ENCODE measurements around the gene ERI2. TPM values are rescaled to one million over a fixed set of nuclear protein-coding genes. Genes with fewer than 3 reads are reported as not detected.

Gene ERI2
- 10 to 100 TPM; 18.7 TPM for total RNA-seq
- 32.1 TPM for polyA plus RNA-seq (2013, experiment 1 of 2)
- polyA plus RNA-seq (2013, experiment 2 of 2) = 31.0 TPM
- long read RNA-seq, experiment 1, partial matches to known transcripts = 0 of 10 reads
- long read RNA-seq, experiment 1, other reads (novel, unspliced or antisense) = 9 of 10 reads
- long read RNA-seq, experiment 2, transcript ERI2-202 (9 exons, 3,499 nt) = minor isoform, 5 of 38 reads
- long read RNA-seq, experiment 2, transcript ERI2-206 (10 exons, 2,903 nt) = major isoform, 6 of 38 reads
- long read RNA-seq, experiment 2, partial matches to known transcripts = 5 of 38 reads
- long read RNA-seq, experiment 2, other reads (novel, unspliced or antisense) = 19 of 38 reads
- long read RNA-seq, experiment 3, transcript ERI2-215 (9 exons, 2,646 nt) = major isoform, 9 of 59 reads
- long read RNA-seq, experiment 3, partial matches to known transcripts = 19 of 59 reads
- long read RNA-seq, experiment 3, other reads (novel, unspliced or antisense) = 25 of 59 reads
- long read RNA-seq, experiment 4, partial matches to known transcripts = 2 of 11 reads
- long read RNA-seq, experiment 4, other reads (novel, unspliced or antisense) = 7 of 11 reads

GRCh38 chr16:20806168-20807050 lies at the start of gene ERI2, which contains the start of gene REXO5:
Gene ERI2 (minus strand): TSS chr16:20806472. CDS start chr16:20806430, 42 bp downstream.
Gene REXO5 (plus strand): TSS chr16:20806527. CDS start chr16:20806954, 427 bp downstream.
- no peaks in the 10 kb centered on the region for H3K27me3 Mint-ChIP-seq (ENCODE audit: insufficient read depth)

GRCh38 chr16:20854963-20855362 lies 48.7 kb upstream of the ERI2 start:
- no peak for TF ChIP-seq CTCF (conservative IDR thresholded peaks at IDR 0.05)
- DNase-seq = no peak
- Mint-ChIP-seq H3K4me1 (peaks cover 19% of the 10 kb centered on the region), H3K36me3 (ENCODE audit: low read depth) (peaks cover 21% of the 10 kb centered on the region), H3K27me3 (ENCODE audit: insufficient read depth) (no peaks in the 10 kb centered on the region), H3K4me3 (no peak overlapping the region), H3K27ac (no peak overlapping the region), H3K9me3 (no peaks in the 10 kb centered on the region)
- H3K9me3 ChIP-seq (ENCODE audit: control insufficient read depth, low read length) = no peaks in the 10 kb centered on the region
- H3K27ac ChIP-seq (ENCODE audit: low read depth, low read length) = no peak overlapping the region
- peaks cover 12% of the 10 kb centered on the region for H3K4me1 ChIP-seq (ENCODE audit: control insufficient read depth, insufficient read depth, low read length)
- no peak overlapping the region for H3K9ac ChIP-seq (ENCODE audit: extremely low read depth, low read length, poor library complexity, severe bottlenecking)
- 90 to 93% methylated on average over 2 of the region's 2 CpGs for WGBS, 2 experiments (ENCODE audit: insufficient coverage in 1 of 2, insufficient read length in 1 of 2)
- peaks cover 31% of the 10 kb centered on the region for H3K36me3 ChIP-seq (ENCODE audit: control insufficient read depth, insufficient read depth, low read length)
- H3K27me3 ChIP-seq (ENCODE audit: control insufficient read depth, insufficient read depth, low read length, poor library complexity, severe bottlenecking) = no peaks in the 10 kb centered on the region
- H3K4me3 ChIP-seq (ENCODE audit: low read length) = no peak overlapping the region

More at GRCh38 chr16:20806168-20807050, at the start of gene ERI2, which contains the start of gene REXO5:
- H3K4me1 ChIP-seq (ENCODE audit: control insufficient read depth, insufficient read depth, low read length) = no peaks in the 10 kb centered on the region
- H3K27me3 ChIP-seq (ENCODE audit: control insufficient read depth, insufficient read depth, low read length, poor library complexity, severe bottlenecking) = no peaks in the 10 kb centered on the region
- TF ChIP-seq CTCF (conservative IDR thresholded peaks at IDR 0.05) = peak; percentile 63
- H3K4me1 Mint-ChIP-seq = peaks cover 5% of the 10 kb centered on the region
- H3K9me3 ChIP-seq (ENCODE audit: control insufficient read depth, low read length) = no peaks in the 10 kb centered on the region
- no peaks in the 10 kb centered on the region for H3K36me3 ChIP-seq (ENCODE audit: control insufficient read depth, insufficient read depth, low read length)
- peak within 1 kb of the TSS; percentile 79 for H3K9ac ChIP-seq (ENCODE audit: extremely low read depth, low read length, poor library complexity, severe bottlenecking)
- H3K4me3 Mint-ChIP-seq = peak within 1 kb of the TSS; percentile 95
- H3K27ac ChIP-seq (ENCODE audit: low read depth, low read length) = peak within 1 kb of the TSS; percentile 80
- H3K9me3 Mint-ChIP-seq = no peaks in the 10 kb centered on the region
- peaks cover under 1% of the 10 kb centered on the region for H3K36me3 Mint-ChIP-seq (ENCODE audit: low read depth)
- H3K4me3 ChIP-seq (ENCODE audit: low read length) = peak within 1 kb of the TSS; percentile 96
- peak; percentile 97 for DNase-seq
- WGBS, 2 experiments (ENCODE audit: insufficient coverage in 1 of 2, insufficient read length in 1 of 2) = 0% methylated on average over 10 to 74 of the region's 74 CpGs
- H3K27ac Mint-ChIP-seq = peak within 1 kb of the TSS; percentile 91

GRCh38 chr16:20853981-20854620 lies 47.8 kb upstream of the ERI2 start:
- Histone ChIP-seq H3K4me3 (ENCODE audit: low read length) (no peak overlapping the region), H3K27me3 (ENCODE audit: control insufficient read depth, insufficient read depth, low read length, poor library complexity, severe bottlenecking) (no peaks in the 10 kb centered on the region), H3K9ac (ENCODE audit: extremely low read depth, low read length, poor library complexity, severe bottlenecking) (no peak overlapping the region), H3K4me1 (ENCODE audit: control insufficient read depth, insufficient read depth, low read length) (peaks cover 12% of the 10 kb centered on the region), H3K9me3 (ENCODE audit: control insufficient read depth, low read length) (no peaks in the 10 kb centered on the region), H3K36me3 (ENCODE audit: control insufficient read depth, insufficient read depth, low read length) (peaks cover 23% of the 10 kb centered on the region), H3K27ac (ENCODE audit: low read depth, low read length) (no peak overlapping the region)
- no peak for DNase-seq
- H3K36me3 Mint-ChIP-seq (ENCODE audit: low read depth) = peaks cover 16% of the 10 kb centered on the region
- no peak overlapping the region for H3K4me3 Mint-ChIP-seq
- TF ChIP-seq CTCF (conservative IDR thresholded peaks at IDR 0.05) = no peak
- H3K27ac Mint-ChIP-seq = no peak overlapping the region
- no peaks in the 10 kb centered on the region for H3K27me3 Mint-ChIP-seq (ENCODE audit: insufficient read depth)
- peaks cover 14% of the 10 kb centered on the region for H3K4me1 Mint-ChIP-seq
- H3K9me3 Mint-ChIP-seq = no peaks in the 10 kb centered on the region
- WGBS, 2 experiments (ENCODE audit: insufficient coverage in 1 of 2, insufficient read length in 1 of 2) = 92 to 97% methylated on average over 2 to 3 of the region's 3 CpGs

Measured in endodermal cell (in vitro differentiated cells).